Liver (tissue), 9 donors: ENCODE measurements around the gene NMNAT2. TPM values are rescaled to one million over a fixed set of nuclear protein-coding genes. Genes with fewer than 3 reads are reported as not detected.

Experiments used
- DNase-seq: peaks from one replicate; pipeline ENCODE4 v3.0.0-alpha.2; 2017; ENCODE audit warnings: low spot score
- H3K27ac ChIP-seq, 2 donors: one replicate each; pipeline ENCODE4 v1.7.0; 2013; ENCODE audit warnings: inconsistent platforms in 2 of 2, low read length in 2 of 2, control low read depth in 1 of 2, low read depth in 1 of 2, mild to moderate bottlenecking in 1 of 2
- H3K27me3 ChIP-seq, 4 donors: one replicate each; pipeline versions ENCODE4 v1.6.1 to v1.7.0; 2013; ENCODE audit warnings: low read length in 3 of 4, inconsistent platforms in 1 of 4, mild to moderate bottlenecking in 1 of 4, moderate library complexity in 1 of 4; ENCODE audit not compliant: control insufficient read depth in 4 of 4, insufficient read depth in 4 of 4
- H3K36me3 ChIP-seq, 4 donors: one replicate each; pipeline versions ENCODE4 v1.6.1 to v1.7.0; 2013; ENCODE audit warnings: low read length in 3 of 4, mild to moderate bottlenecking in 3 of 4, low read depth in 1 of 4, moderate library complexity in 1 of 4; ENCODE audit not compliant: control insufficient read depth in 4 of 4, insufficient read depth in 3 of 4
- H3K4me1 ChIP-seq, 4 donors: one replicate each; pipeline versions ENCODE4 v1.6.1 to v1.7.0; 2013; ENCODE audit warnings: low read length in 3 of 4, mild to moderate bottlenecking in 3 of 4, moderate library complexity in 1 of 4; ENCODE audit not compliant: control insufficient read depth in 4 of 4, insufficient read depth in 4 of 4
- H3K4me3 ChIP-seq, 3 donors: one replicate each; pipeline versions ENCODE4 v1.6.1 to v1.7.0; 2013; ENCODE audit warnings: low read length in 3 of 3, control low read depth in 1 of 3, low read depth in 1 of 3, mild to moderate bottlenecking in 1 of 3
- H3K9ac ChIP-seq, 2 donors: one replicate each; pipeline ENCODE4 v1.7.0; 2013; ENCODE audit warnings: low read length in 2 of 2, mild to moderate bottlenecking in 2 of 2, moderate library complexity in 2 of 2, control low read depth in 1 of 2, low read depth in 1 of 2
- H3K9me3 ChIP-seq, 4 donors: one replicate each; pipeline versions ENCODE4 v1.6.1 to v1.7.0; 2013; ENCODE audit warnings: low read length in 3 of 4; ENCODE audit not compliant: control insufficient read depth in 4 of 4
- EGR1 ChIP-seq, 2 donors: IDR thresholded peaks; 2 replicates each; pipeline ENCODE4 v1.6.1; 2016 to 2018; ENCODE audit warnings: antibody characterized with exemption in 2 of 2, low read depth in 2 of 2
- FOXA1 ChIP-seq: IDR thresholded peaks from 2 replicates; pipeline ENCODE4 v1.6.1; 2016; ENCODE audit warnings: antibody characterized with exemption
- FOXA2 ChIP-seq: IDR thresholded peaks from 2 replicates; pipeline ENCODE4 v1.6.1; 2016; ENCODE audit warnings: antibody characterized with exemption
- GABPA ChIP-seq, 2 donors: IDR thresholded peaks in 1 of 2; conservative IDR thresholded peaks in 1 of 2; 2 replicates each; pipeline ENCODE4 v1.6.1; 2016; ENCODE audit warnings: antibody characterized with exemption in 2 of 2, mild to moderate bottlenecking in 1 of 2, moderate library complexity in 1 of 2
- HNF4A ChIP-seq, 2 donors: conservative IDR thresholded peaks; 2 replicates each; pipeline ENCODE4 v1.6.1; 2016; ENCODE audit warnings: antibody characterized with exemption in 2 of 2, mild to moderate bottlenecking in 2 of 2
- HNF4G ChIP-seq: IDR thresholded peaks from 2 replicates; pipeline ENCODE4 v1.6.1; 2016; ENCODE audit warnings: antibody characterized with exemption
- JUND ChIP-seq, 2 donors: IDR thresholded peaks; 2 replicates each; pipeline ENCODE4 v1.6.1; 2016; ENCODE audit warnings: antibody characterized with exemption in 2 of 2
- NR2F2 ChIP-seq: IDR thresholded peaks from 2 replicates; pipeline ENCODE4 v1.6.1; 2016; ENCODE audit warnings: antibody characterized with exemption
- RAD21 ChIP-seq, 2 donors: IDR thresholded peaks; 2 replicates each; pipeline ENCODE4 v1.6.1; 2016; ENCODE audit warnings: antibody characterized with exemption in 2 of 2, mild to moderate bottlenecking in 2 of 2
- SP1 ChIP-seq: IDR thresholded peaks from 2 replicates; pipeline ENCODE4 v1.6.1; 2018; ENCODE audit warnings: antibody characterized with exemption, mild to moderate bottlenecking
- TAF1 ChIP-seq: conservative IDR thresholded peaks from 2 replicates; pipeline ENCODE4 v1.6.1; 2016; ENCODE audit warnings: antibody characterized with exemption, mild to moderate bottlenecking
- YY1 ChIP-seq: IDR thresholded peaks from 2 replicates; pipeline ENCODE4 v1.6.1; 2016; ENCODE audit warnings: antibody characterized with exemption, mild to moderate bottlenecking
- WGBS: extraction: QIAGEN DNeasy Blood & Tissue Kit; methylation state at CpG from one replicate; pipeline ENCODE4 v1.1.7; 2013; 5-methylcytosine and 5-hydroxymethylcytosine counted together
- polyA plus RNA-seq, 2 donors: library from polyadenylated mRNA; stranded (reverse) in 1 of 2; unstranded in 1 of 2; fragments of 200-250 nt in 1 of 2; fragments of >200 nt in 1 of 2; fragmentation: Nextera tagmentation in 1 of 2; extraction: Ambion mirVana in 1 of 2; gene quantifications; one replicate each; pipeline versions ENCODE4 v1.2.1 to v1.2.3, GENCODE V29; 2013 to 2015
- total RNA-seq, 2 donors: library from RNA; depleted of rRNA; stranded (reverse); fragments of >200 nt; gene quantifications; one replicate each; pipeline ENCODE4 v1.2.3, GENCODE V29; 2014
- TF ChIP-seq, protein P1 (sequence below): IDR thresholded peaks from 2 replicates; pipeline ENCODE4 v1.6.1; 2016; ENCODE audit warnings: antibody characterized with exemption
- TF ChIP-seq, protein P2 (sequence below): IDR thresholded peaks from 2 replicates; pipeline ENCODE4 v1.6.1; 2016; ENCODE audit warnings: antibody characterized with exemption
- TF ChIP-seq, protein P3 (sequence below): fragments of 150-350 bp; IDR thresholded peaks from 2 replicates; pipeline ENCODE4 v1.5.1; 2017; ENCODE audit warnings: improper control_type of control experiment, low read depth, low read length; ENCODE audit not compliant: missing input control
- TF ChIP-seq, protein P4 (sequence below): IDR thresholded peaks from 2 replicates; pipeline ENCODE4 v1.6.1; 2016; ENCODE audit warnings: antibody characterized with exemption
- donor health status: healthy.
- donor health status: healthy.
- donor health status: healthy.
- donor health status: healthy.
- donor health status: healthy.

Gene NMNAT2
- total and polyA plus RNA-seq, 4 donors = under 0.01 to 0.07 (median 0.05) TPM; not detected in 1

DNA sequence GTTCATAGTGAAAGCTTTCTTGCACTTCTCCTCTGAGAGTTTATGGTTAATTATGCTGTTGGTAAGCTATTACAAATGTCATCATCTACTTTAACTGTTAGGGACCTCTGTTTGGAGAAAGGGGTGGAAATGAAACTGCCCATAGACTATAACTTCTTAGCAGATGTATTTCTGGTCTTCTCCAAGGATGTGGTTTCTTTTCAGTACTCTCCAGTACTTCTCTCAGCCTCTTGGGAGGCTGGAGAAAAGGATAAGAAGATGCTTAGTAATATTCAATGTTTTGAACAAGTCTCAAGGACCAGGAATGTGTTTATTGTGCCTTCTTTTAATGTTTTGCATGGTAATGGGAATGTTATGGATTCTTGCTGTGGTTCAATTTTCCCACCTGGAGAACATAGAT is 171.7 kb downstream of the NMNAT2 start:
- Histone ChIP-seq H3K36me3 (no peaks in the 10 kb centered on the region), H3K4me1 (no peaks in the 10 kb centered on the region), H3K4me3 (no peak overlapping the region), H3K9ac (no peak overlapping the region), H3K27ac (no peak overlapping the region), H3K9me3 (no peaks in the 10 kb centered on the region), H3K27me3 (peaks cover 0 to 3% (median 0%) of the 10 kb centered on the region in 4 donors)
- TF ChIP-seq SP1 (no peak), TAF1 (no peak), FOXA1 (no peak)
- TF ChIP-seq, protein P1, sequence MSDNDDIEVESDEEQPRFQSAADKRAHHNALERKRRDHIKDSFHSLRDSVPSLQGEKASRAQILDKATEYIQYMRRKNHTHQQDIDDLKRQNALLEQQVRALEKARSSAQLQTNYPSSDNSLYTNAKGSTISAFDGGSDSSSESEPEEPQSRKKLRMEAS = no peak
- no peak for DNase-seq

DNA sequence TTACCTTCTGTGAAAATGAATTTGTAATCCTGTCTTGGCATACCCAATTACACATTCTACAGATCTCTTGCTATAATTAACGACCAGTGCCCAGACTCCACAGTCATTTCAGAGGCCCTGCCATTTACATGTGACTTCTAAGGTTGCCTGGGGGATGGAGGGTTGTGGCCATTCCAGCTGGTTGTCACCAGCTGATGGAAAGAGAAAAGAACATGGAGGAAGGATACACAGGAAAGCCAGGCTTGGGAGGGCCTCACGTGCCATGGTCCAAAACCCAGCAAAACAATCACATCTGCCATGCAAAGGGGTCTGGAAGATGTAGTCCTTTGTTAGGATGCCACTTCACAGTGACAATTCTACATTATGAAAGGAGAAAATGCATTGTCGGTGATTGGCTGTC is 172.8 kb downstream of the NMNAT2 start:
- TF ChIP-seq HNF4A (conservative IDR thresholded peaks at IDR 0.05) = no peak
- TF ChIP-seq SP1 = no peak
- no peak for TF ChIP-seq JUND (IDR thresholded peaks at IDR 0.05)
- TF ChIP-seq TAF1 = no peak
- TF ChIP-seq HNF4G = no peak
- TF ChIP-seq, protein P1 = no peak
- TF ChIP-seq FOXA1 = no peak
- no peak for TF ChIP-seq EGR1 (IDR thresholded peaks at IDR 0.05; ENCODE audit: low read depth in 2 of 2)
- TF ChIP-seq RAD21 (IDR thresholded peaks at IDR 0.05) = no peak
- TF ChIP-seq, protein P2, sequence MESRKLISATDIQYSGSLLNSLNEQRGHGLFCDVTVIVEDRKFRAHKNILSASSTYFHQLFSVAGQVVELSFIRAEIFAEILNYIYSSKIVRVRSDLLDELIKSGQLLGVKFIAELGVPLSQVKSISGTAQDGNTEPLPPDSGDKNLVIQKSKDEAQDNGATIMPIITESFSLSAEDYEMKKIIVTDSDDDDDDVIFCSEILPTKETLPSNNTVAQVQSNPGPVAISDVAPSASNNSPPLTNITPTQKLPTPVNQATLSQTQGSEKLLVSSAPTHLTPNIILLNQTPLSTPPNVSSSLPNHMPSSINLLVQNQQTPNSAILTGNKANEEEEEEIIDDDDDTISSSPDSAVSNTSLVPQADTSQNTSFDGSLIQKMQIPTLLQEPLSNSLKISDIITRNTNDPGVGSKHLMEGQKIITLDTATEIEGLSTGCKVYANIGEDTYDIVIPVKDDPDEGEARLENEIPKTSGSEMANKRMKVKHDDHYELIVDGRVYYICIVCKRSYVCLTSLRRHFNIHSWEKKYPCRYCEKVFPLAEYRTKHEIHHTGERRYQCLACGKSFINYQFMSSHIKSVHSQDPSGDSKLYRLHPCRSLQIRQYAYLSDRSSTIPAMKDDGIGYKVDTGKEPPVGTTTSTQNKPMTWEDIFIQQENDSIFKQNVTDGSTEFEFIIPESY = no peak
- TF ChIP-seq YY1 = no peak
- TF ChIP-seq FOXA2 = no peak
- no peak for TF ChIP-seq GABPA (IDR thresholded peaks at IDR 0.05 in 1 of 2, conservative IDR thresholded peaks at IDR 0.05 in 1 of 2)
- no peak for TF ChIP-seq NR2F2
- TF ChIP-seq, protein P3, sequence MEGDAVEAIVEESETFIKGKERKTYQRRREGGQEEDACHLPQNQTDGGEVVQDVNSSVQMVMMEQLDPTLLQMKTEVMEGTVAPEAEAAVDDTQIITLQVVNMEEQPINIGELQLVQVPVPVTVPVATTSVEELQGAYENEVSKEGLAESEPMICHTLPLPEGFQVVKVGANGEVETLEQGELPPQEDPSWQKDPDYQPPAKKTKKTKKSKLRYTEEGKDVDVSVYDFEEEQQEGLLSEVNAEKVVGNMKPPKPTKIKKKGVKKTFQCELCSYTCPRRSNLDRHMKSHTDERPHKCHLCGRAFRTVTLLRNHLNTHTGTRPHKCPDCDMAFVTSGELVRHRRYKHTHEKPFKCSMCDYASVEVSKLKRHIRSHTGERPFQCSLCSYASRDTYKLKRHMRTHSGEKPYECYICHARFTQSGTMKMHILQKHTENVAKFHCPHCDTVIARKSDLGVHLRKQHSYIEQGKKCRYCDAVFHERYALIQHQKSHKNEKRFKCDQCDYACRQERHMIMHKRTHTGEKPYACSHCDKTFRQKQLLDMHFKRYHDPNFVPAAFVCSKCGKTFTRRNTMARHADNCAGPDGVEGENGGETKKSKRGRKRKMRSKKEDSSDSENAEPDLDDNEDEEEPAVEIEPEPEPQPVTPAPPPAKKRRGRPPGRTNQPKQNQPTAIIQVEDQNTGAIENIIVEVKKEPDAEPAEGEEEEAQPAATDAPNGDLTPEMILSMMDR = no peak
- TF ChIP-seq, protein P4, sequence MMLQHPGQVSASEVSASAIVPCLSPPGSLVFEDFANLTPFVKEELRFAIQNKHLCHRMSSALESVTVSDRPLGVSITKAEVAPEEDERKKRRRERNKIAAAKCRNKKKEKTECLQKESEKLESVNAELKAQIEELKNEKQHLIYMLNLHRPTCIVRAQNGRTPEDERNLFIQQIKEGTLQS = no peak
- Histone ChIP-seq H3K9ac (no peak overlapping the region), H3K9me3 (no peaks in the 10 kb centered on the region), H3K4me3 (no peak overlapping the region), H3K27me3 (no peaks in the 10 kb centered on the region), H3K27ac (no peak overlapping the region), H3K36me3 (no peaks in the 10 kb centered on the region), H3K4me1 (no peaks in the 10 kb centered on the region)
- DNase-seq = no peak
- 83% methylated on average over 3 of the region's 3 CpGs for WGBS
